Measurements from ENCODE around the gene LRRC8D. TPM values are rescaled to one million over a fixed set of nuclear protein-coding genes. Genes with fewer than 3 reads are reported as not detected.

Gene LRRC8D
- total RNA-seq, 2 experiments from 2014 or later = 23.9 to 25.7 TPM

DNA sequence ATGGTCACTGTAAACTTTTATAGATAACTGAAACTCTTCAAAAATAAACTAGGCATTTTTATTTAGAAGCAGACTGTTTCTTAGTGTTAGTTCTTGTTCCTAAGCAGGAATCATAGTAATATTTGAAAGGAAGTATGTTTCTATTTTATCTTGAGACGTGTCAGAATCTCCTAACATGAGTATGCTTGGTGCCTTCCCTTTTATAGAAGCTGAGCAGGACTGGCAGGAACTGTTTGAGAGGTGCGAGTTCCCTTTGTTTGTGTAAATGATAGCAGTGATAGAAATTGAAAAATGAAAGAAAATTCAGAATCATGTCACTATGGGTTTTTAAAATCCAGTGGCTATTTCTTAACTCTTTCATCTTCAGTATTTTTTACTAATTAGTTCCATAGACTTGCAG lies 56.9 kb downstream of the LRRC8D start:
- Mint-ChIP-seq H3K9me3 (ENCODE audit: insufficient read depth) (peaks cover 15% of the 10 kb centered on the region), H3K27ac (no peak overlapping the region), H3K4me1 (ENCODE audit: low read depth) (peaks cover 12% of the 10 kb centered on the region), H3K4me3 (no peak overlapping the region), H3K27me3 (ENCODE audit: low read depth) (no peaks in the 10 kb centered on the region), H3K36me3 (ENCODE audit: low read depth) (peaks cover 44% of the 10 kb centered on the region)
- DNase-seq = no peak
- ChIA-PET POLR2A (interaction anchor here (0.6 kb wide), 1 partner anchor 34 kb away, joined by 3 read pairs; no protein-coding TSS in a partner anchor), CTCF (no interaction called here)
- no peak for ATAC-seq

DNA sequence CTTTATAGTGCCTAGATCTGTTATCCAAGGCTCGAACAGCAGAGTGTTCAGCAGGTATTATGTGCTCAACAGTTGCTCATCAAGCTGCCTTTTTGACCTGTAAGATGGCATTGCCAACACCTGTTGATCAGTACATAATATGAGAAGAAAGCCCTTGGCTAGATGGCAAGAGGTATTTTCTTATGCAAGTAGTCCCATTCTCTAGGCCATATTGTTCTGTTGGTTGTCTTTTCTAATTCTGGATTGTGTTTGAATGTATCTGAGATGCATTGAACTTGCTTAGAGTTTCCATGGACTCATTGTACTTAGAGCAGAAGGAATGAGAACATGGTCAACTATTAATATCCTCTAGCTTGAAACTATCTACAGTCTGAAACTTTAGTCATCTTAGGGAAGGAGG lies 57.4 kb downstream of the LRRC8D start:
- Mint-ChIP-seq H3K4me1 (ENCODE audit: low read depth) (peaks cover 12% of the 10 kb centered on the region), H3K27me3 (ENCODE audit: low read depth) (no peaks in the 10 kb centered on the region), H3K36me3 (ENCODE audit: low read depth) (peaks cover 49% of the 10 kb centered on the region), H3K4me3 (no peak overlapping the region), H3K27ac (no peak overlapping the region), H3K9me3 (ENCODE audit: insufficient read depth) (peaks cover 18% of the 10 kb centered on the region)
- ATAC-seq (no peak), DNase-seq (no peak)
- CTCF ChIA-PET = no interaction called here
- POLR2A ChIA-PET = interaction anchor here (0.6 kb wide), 1 partner anchor 34 kb away, joined by 3 read pairs; no protein-coding TSS in a partner anchor

- ChIA-PET POLR2A (no interaction called here), CTCF (interaction anchor here (1.4 kb wide), 1 partner anchor 11 kb away, joined by 3 read pairs; no protein-coding TSS in a partner anchor)
- DNase-seq = no peak
- Mint-ChIP-seq H3K36me3 (ENCODE audit: low read depth) (peaks cover 48% of the 10 kb centered on the region), H3K4me3 (no peak overlapping the region), H3K4me1 (ENCODE audit: low read depth) (peaks cover 9% of the 10 kb centered on the region), H3K27me3 (ENCODE audit: low read depth) (no peaks in the 10 kb centered on the region), H3K9me3 (ENCODE audit: insufficient read depth) (peaks cover 18% of the 10 kb centered on the region), H3K27ac (no peak overlapping the region)
- no peak for ATAC-seq
These were observed 59.8 kb downstream of the LRRC8D start for GRCh38 chr1:89880679-89881078.

DNA sequence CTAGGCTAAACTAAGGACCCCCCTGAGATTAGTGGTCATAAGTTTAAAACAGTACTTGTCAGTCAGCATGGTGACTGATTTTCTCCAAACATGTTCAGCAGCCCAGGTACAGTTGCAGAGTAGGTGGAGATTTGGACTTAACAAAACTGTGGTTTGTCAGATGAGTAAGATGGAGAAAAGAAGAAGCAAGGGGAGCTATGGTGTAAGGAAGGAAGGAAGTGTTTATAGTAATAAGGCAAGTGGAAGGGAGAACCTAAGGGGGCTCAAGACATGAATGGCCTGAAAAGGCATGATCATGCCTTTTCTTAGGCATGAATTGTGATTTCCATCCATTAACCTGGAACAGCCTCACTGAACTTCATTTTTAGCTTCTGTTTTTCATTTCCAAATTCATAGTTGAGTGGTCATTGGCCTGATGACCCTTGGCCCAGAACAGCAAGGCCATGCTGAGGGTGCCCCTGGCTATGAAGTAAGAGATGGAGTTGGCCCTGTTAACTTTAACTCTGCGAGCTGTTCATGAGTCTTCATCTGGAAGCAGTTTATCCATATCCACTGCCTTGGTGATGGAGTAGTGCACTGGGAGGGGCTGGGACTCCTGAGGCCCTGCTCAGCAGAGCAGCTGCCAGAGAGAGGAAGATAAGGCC lies 60.7 kb downstream of the LRRC8D start:
- Mint-ChIP-seq H3K4me3 (no peak overlapping the region), H3K9me3 (ENCODE audit: insufficient read depth) (peaks cover 18% of the 10 kb centered on the region), H3K27me3 (ENCODE audit: low read depth) (no peaks in the 10 kb centered on the region), H3K27ac (no peak overlapping the region), H3K4me1 (ENCODE audit: low read depth) (peaks cover 4% of the 10 kb centered on the region), H3K36me3 (ENCODE audit: low read depth) (peaks cover 46% of the 10 kb centered on the region)
- no peak for ATAC-seq
- ChIA-PET CTCF (interaction anchor here (0.7 to 1.4 kb wide), 2 partner anchors 10 to 34 kb away, joined by 3 read pairs; no protein-coding TSS in a partner anchor), POLR2A (no interaction called here)
- no peak for DNase-seq

GRCh38 chr1:89882348-89883029 lies 61.7 kb downstream of the LRRC8D start:
- Mint-ChIP-seq H3K36me3 (ENCODE audit: low read depth) (peaks cover 49% of the 10 kb centered on the region), H3K27ac (no peak overlapping the region), H3K27me3 (ENCODE audit: low read depth) (no peaks in the 10 kb centered on the region), H3K4me3 (no peak overlapping the region), H3K9me3 (ENCODE audit: insufficient read depth) (peaks cover 18% of the 10 kb centered on the region), H3K4me1 (ENCODE audit: low read depth) (peaks cover 4% of the 10 kb centered on the region)
- no peak for DNase-seq
- ATAC-seq = no peak
- ChIA-PET CTCF (interaction anchor here (0.7 kb wide), 1 partner anchor 35 kb away, joined by 3 read pairs; no protein-coding TSS in a partner anchor), POLR2A (no interaction called here)

GRCh38 chr1:89883030-89883379 lies 62.2 kb downstream of the LRRC8D start:
- DNase-seq (no peak), ATAC-seq (no peak)
- POLR2A ChIA-PET = no interaction called here
- Mint-ChIP-seq H3K4me3 (no peak overlapping the region), H3K4me1 (ENCODE audit: low read depth) (peaks cover 4% of the 10 kb centered on the region), H3K27me3 (ENCODE audit: low read depth) (no peaks in the 10 kb centered on the region), H3K36me3 (ENCODE audit: low read depth) (peaks cover 50% of the 10 kb centered on the region), H3K27ac (no peak overlapping the region), H3K9me3 (ENCODE audit: insufficient read depth) (peaks cover 18% of the 10 kb centered on the region)
- CTCF ChIA-PET = no interaction called here

GRCh38 chr1:89884718-89885596 lies 64.1 kb downstream of the LRRC8D start:
- CTCF ChIA-PET = interaction anchor here (1.2 kb wide), 1 partner anchor 13 kb away, joined by 3 read pairs; no protein-coding TSS in a partner anchor
- peaks cover 43% of the 10 kb centered on the region for H3K36me3 Mint-ChIP-seq (ENCODE audit: low read depth)
- no peak overlapping the region for H3K4me3 Mint-ChIP-seq
- DNase-seq (no peak), ATAC-seq (no peak)
- POLR2A ChIA-PET = no interaction called here
- H3K9me3 Mint-ChIP-seq (ENCODE audit: insufficient read depth) = peaks cover 18% of the 10 kb centered on the region
- peaks cover 4% of the 10 kb centered on the region for H3K4me1 Mint-ChIP-seq (ENCODE audit: low read depth)
- no peak overlapping the region for H3K27ac Mint-ChIP-seq
- no peaks in the 10 kb centered on the region for H3K27me3 Mint-ChIP-seq (ENCODE audit: low read depth)

GRCh38 chr1:89887270-89887669 lies 66.4 kb downstream of the LRRC8D start:
- ChIA-PET POLR2A (no interaction called here), CTCF (no interaction called here)
- Mint-ChIP-seq H3K9me3 (ENCODE audit: insufficient read depth) (peaks cover 8% of the 10 kb centered on the region), H3K4me1 (ENCODE audit: low read depth) (peaks cover 5% of the 10 kb centered on the region), H3K4me3 (no peak overlapping the region), H3K27me3 (ENCODE audit: low read depth) (no peaks in the 10 kb centered on the region), H3K27ac (no peak overlapping the region), H3K36me3 (ENCODE audit: low read depth) (peaks cover 30% of the 10 kb centered on the region)
- ATAC-seq (no peak), DNase-seq (no peak)

- no peak for ATAC-seq
- Mint-ChIP-seq H3K27ac (no peak overlapping the region), H3K36me3 (ENCODE audit: low read depth) (peaks cover 25% of the 10 kb centered on the region), H3K9me3 (ENCODE audit: insufficient read depth) (peaks cover 3% of the 10 kb centered on the region), H3K4me1 (ENCODE audit: low read depth) (peaks cover 5% of the 10 kb centered on the region), H3K4me3 (no peak overlapping the region), H3K27me3 (ENCODE audit: low read depth) (no peaks in the 10 kb centered on the region)
- CTCF ChIA-PET = no interaction called here
- DNase-seq = no peak
- POLR2A ChIA-PET = no interaction called here
These were observed 66.9 kb downstream of the LRRC8D start for GRCh38 chr1:89887713-89888112.

DNA sequence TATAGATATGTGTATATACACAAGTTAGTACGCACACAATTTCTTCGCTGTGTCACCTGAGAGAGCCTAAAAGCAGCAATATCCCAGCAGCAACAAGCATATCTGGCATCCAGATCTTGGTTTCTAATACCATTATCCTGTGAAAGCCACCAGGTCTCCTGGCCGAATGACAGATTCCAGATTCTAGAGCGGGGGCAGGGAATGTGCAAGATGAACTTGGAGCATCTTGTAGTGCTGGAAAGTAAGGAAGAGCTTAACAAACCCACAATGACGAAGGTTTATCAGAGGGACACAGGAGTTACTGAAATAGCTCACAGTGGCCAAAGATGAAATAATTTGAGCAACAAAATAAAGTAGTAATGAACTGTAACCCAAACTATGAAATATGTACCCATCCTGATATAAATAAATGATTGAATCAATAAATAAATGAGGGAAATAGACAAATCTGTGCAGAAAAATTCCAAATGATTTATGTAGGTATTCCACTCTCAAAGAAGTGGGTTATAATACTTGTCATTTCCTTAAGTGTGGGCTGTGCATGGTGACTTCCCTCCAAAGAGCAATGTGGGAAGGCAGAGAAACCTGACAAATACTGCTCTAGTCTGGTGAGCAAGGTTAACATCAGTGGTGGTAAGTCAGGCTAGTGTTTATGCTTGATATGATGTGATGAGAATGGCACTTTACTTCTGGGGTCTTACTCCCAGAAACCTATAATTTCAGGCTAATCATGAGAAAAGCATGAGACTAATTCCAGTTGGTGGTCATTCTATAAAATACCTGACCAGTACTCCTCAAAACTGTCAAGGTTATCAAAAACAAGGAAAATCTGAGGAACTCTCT lies 67.9 kb downstream of the LRRC8D start:
- Mint-ChIP-seq H3K4me3 (no peak overlapping the region), H3K4me1 (ENCODE audit: low read depth) (peaks cover 5% of the 10 kb centered on the region), H3K27me3 (ENCODE audit: low read depth) (no peaks in the 10 kb centered on the region), H3K27ac (no peak overlapping the region), H3K36me3 (ENCODE audit: low read depth) (peaks cover 19% of the 10 kb centered on the region), H3K9me3 (ENCODE audit: insufficient read depth) (no peaks in the 10 kb centered on the region)
- DNase-seq (no peak), ATAC-seq (no peak)
- POLR2A ChIA-PET = no interaction called here
- CTCF ChIA-PET = no interaction called here

DNA sequence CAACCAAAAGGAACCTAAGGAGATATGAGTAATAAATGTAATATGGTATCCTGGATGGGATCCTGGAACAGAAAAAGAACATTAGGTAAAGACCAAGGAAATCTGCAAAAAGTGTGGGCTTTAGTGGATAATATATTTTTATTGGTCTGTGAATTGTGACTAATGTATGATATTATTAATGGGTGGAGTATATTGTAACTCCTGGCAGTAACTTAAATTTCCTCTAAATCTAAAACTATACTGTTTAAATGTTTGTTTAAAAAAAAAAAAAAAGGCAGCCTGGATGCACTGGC lies 68.4 kb downstream of the LRRC8D start:
- H3K4me3 Mint-ChIP-seq = no peak overlapping the region
- H3K9me3 Mint-ChIP-seq (ENCODE audit: insufficient read depth) = no peaks in the 10 kb centered on the region

More for the DNA sequence above, 68.4 kb downstream of the LRRC8D start:
- H3K27ac Mint-ChIP-seq = no peak overlapping the region
- ATAC-seq = no peak
- DNase-seq = no peak
- H3K36me3 Mint-ChIP-seq (ENCODE audit: low read depth) = peaks cover 19% of the 10 kb centered on the region
- ChIA-PET POLR2A (interaction anchor here (0.7 kb wide), 1 partner anchor 31 kb away, joined by 3 read pairs; no protein-coding TSS in a partner anchor), CTCF (no interaction called here)
- H3K4me1 Mint-ChIP-seq (ENCODE audit: low read depth) = peaks cover 5% of the 10 kb centered on the region
- no peaks in the 10 kb centered on the region for H3K27me3 Mint-ChIP-seq (ENCODE audit: low read depth)

Measured in activated CD8-positive, alpha-beta T cell treated with anti-CD3 and anti-CD28 coated beads, Interleukin-2, amount 10 ng/mL, durations not matched to agents 7 days and 5 days (primary cell).